ENCODE measurements around the gene COL26A1. TPM values are rescaled to one million over a fixed set of nuclear protein-coding genes. Genes with fewer than 3 reads are reported as not detected.

The COL26A1 gene
- total RNA-seq, 2 experiments from 2014 or later: not detected

DNA sequence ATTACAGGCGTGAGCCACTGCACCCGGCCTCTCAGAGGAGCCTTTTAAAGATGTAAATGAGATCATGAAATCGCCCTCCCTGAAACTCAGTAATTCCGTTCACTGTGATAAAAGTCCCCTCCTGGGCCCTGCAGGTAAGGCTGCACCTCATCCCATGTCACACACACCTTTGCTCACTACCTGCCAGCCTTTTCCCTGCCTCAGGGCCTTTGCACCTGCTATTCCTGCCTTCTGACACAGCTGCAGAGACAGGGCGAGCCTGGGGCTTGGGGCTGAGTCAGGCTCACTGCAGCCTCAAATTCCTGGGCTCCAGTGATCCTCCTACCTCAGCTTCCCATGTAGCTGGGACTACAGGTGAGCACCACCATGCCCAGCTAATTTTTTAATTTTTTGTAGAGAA, 147.6 kb downstream of the COL26A1 start:
- Histone ChIP-seq H3K4me3 (ENCODE audit: low read length) (no peak overlapping the region), H3K36me3 (ENCODE audit: insufficient read depth, low read length) (no peaks in the 10 kb centered on the region), H3K27ac (ENCODE audit: low read depth in 1 of 2, low read length in 2 of 2) (no peak overlapping the region), H3K4me1 (ENCODE audit: insufficient read depth, low read length) (peaks cover 4% of the 10 kb centered on the region), H3K27me3 (ENCODE audit: control insufficient read depth in 1 of 2, insufficient read depth in 2 of 2, low read length in 2 of 2) (peaks cover 0 to 3% of the 10 kb centered on the region in 2 experiments), H3K9me3 (ENCODE audit: control insufficient read depth in 1 of 2, insufficient read depth in 1 of 2, low read length in 2 of 2) (no peaks in the 10 kb centered on the region)
- no peak for DNase-seq
- no peaks in the 10 kb centered on the region for H3K36me3 Mint-ChIP-seq (ENCODE audit: low read depth)
- peaks cover 10% of the 10 kb centered on the region for H3K27me3 Mint-ChIP-seq
- ATAC-seq (ENCODE audit: poor library complexity): no peak
- CTCF ChIA-PET: no interaction called here
- no peaks in the 10 kb centered on the region for H3K9me3 Mint-ChIP-seq
- TF ChIP-seq, protein P1, sequence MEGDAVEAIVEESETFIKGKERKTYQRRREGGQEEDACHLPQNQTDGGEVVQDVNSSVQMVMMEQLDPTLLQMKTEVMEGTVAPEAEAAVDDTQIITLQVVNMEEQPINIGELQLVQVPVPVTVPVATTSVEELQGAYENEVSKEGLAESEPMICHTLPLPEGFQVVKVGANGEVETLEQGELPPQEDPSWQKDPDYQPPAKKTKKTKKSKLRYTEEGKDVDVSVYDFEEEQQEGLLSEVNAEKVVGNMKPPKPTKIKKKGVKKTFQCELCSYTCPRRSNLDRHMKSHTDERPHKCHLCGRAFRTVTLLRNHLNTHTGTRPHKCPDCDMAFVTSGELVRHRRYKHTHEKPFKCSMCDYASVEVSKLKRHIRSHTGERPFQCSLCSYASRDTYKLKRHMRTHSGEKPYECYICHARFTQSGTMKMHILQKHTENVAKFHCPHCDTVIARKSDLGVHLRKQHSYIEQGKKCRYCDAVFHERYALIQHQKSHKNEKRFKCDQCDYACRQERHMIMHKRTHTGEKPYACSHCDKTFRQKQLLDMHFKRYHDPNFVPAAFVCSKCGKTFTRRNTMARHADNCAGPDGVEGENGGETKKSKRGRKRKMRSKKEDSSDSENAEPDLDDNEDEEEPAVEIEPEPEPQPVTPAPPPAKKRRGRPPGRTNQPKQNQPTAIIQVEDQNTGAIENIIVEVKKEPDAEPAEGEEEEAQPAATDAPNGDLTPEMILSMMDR (IDR thresholded peaks at IDR 0.05): no peak
- H3K4me3 Mint-ChIP-seq: no peak overlapping the region
- peaks cover 4% of the 10 kb centered on the region for H3K4me1 Mint-ChIP-seq (ENCODE audit: low read depth)
- intact Hi-C loops (cut with DNase I, micrococcal nuclease): no loop called here
- POLR2A ChIA-PET: no interaction called here
- H3K27ac Mint-ChIP-seq: no peak overlapping the region

DNA sequence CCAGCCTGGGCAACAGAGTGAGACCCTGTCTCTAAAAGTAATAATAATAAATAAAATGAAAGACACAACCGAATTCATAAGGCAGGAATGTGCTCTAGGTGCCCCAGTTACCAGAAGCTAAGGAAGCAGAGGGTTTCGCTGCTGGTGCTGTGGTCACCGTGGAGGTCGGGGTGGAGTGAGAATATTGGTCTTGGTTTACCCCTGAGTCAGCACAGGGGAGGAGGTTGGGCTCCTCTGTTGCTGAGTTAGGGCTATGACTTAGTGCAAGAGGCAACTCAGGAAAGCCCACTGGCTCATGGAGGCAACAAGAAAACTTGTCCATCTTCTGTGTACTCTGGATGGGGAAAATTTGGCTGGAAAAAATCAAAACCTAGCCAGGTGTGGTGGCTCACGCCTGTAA, 149.3 kb downstream of the COL26A1 start:
- no peak for DNase-seq
- Mint-ChIP-seq H3K9me3 (no peaks in the 10 kb centered on the region), H3K36me3 (ENCODE audit: low read depth) (no peaks in the 10 kb centered on the region), H3K27ac (no peak overlapping the region), H3K4me3 (no peak overlapping the region), H3K4me1 (ENCODE audit: low read depth) (peaks cover 4% of the 10 kb centered on the region), H3K27me3 (peaks cover 10% of the 10 kb centered on the region)
- Histone ChIP-seq H3K27me3 (ENCODE audit: control insufficient read depth in 1 of 2, insufficient read depth in 2 of 2, low read length in 2 of 2) (peaks cover 0 to 3% of the 10 kb centered on the region in 2 experiments), H3K4me1 (ENCODE audit: insufficient read depth, low read length) (peaks cover 4% of the 10 kb centered on the region), H3K4me3 (ENCODE audit: low read length) (no peak overlapping the region), H3K36me3 (ENCODE audit: insufficient read depth, low read length) (no peaks in the 10 kb centered on the region), H3K9me3 (ENCODE audit: control insufficient read depth in 1 of 2, insufficient read depth in 1 of 2, low read length in 2 of 2) (no peaks in the 10 kb centered on the region), H3K27ac (ENCODE audit: low read depth in 1 of 2, low read length in 2 of 2) (no peak overlapping the region)
- intact Hi-C loops (cut with DNase I, micrococcal nuclease): no loop called here
- TF ChIP-seq, protein P1 (IDR thresholded peaks at IDR 0.05): no peak
- ATAC-seq (ENCODE audit: poor library complexity): no peak
- ChIA-PET POLR2A (no interaction called here), CTCF (no interaction called here)

DNA sequence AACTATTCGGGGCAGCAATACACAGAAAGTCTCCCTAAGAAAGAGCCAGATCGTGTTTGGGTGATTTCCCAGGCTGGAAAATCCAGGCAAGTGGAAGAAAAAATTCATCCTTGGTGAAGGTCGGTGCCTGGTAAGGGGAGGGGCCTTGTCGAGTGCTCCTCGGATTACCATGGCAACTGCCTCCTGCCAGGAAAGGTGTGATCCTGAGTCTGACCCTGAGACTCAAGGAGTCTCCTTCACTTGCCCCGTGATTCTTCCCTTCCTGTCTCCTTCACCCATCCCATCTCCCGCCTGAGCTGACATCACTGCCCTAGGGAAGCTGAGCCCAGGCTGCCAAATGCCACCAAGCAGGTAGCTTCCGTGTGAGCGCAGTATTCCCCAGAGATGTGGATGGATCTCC, 154.2 kb downstream of the COL26A1 start:
- no peak for DNase-seq
- H3K4me3 ChIP-seq (ENCODE audit: low read length): no peak overlapping the region
- no peaks in the 10 kb centered on the region for H3K27me3 ChIP-seq (ENCODE audit: control insufficient read depth in 1 of 2, insufficient read depth in 2 of 2, low read length in 2 of 2)
- no peak overlapping the region for H3K27ac Mint-ChIP-seq
- no peak overlapping the region for H3K27ac ChIP-seq (ENCODE audit: low read depth in 1 of 2, low read length in 2 of 2)
- no peak for ATAC-seq (ENCODE audit: poor library complexity)
- POLR2A ChIA-PET: no interaction called here
- no peaks in the 10 kb centered on the region for H3K36me3 Mint-ChIP-seq (ENCODE audit: low read depth)
- no peaks in the 10 kb centered on the region for H3K4me1 ChIP-seq (ENCODE audit: insufficient read depth, low read length)
- H3K9me3 ChIP-seq (ENCODE audit: control insufficient read depth in 1 of 2, insufficient read depth in 1 of 2, low read length in 2 of 2): peaks cover 5 to 6% of the 10 kb centered on the region in 2 experiments
- CTCF ChIA-PET: no interaction called here
- TF ChIP-seq, protein P1 (IDR thresholded peaks at IDR 0.05): no peak
- H3K4me1 Mint-ChIP-seq (ENCODE audit: low read depth): no peaks in the 10 kb centered on the region
- no peaks in the 10 kb centered on the region for H3K36me3 ChIP-seq (ENCODE audit: insufficient read depth, low read length)
- no peaks in the 10 kb centered on the region for H3K27me3 Mint-ChIP-seq
- no peak overlapping the region for H3K4me3 Mint-ChIP-seq
- H3K9me3 Mint-ChIP-seq: no peaks in the 10 kb centered on the region
- intact Hi-C loops (cut with DNase I, micrococcal nuclease): no loop called here
